Retinal pigment epithelial cell (primary cell): Measurements from ENCODE around the gene KLK5.

Experiments
- DNase-seq: peaks from one replicate; pipeline ENCODE4 v3.0.0-alpha.2; 2010; ENCODE audit warnings: low read depth
- H3K4me3 ChIP-seq: 2 replicates; pipeline ENCODE4 v1.5.1; 2011; ENCODE audit warnings: mild to moderate bottlenecking, low read length, control low read depth, moderate library complexity
- CTCF ChIP-seq: conservative IDR thresholded peaks from 2 replicates; pipeline ENCODE4 v1.5.1; 2011; ENCODE audit warnings: low read depth, low read length, control low read depth, inconsistent platforms

Gene KLK5

GRCh38 chr19:50969413-50969760 is 16.5 kb upstream of the KLK5 start, which contains the start of gene KLK6:
TSS of gene KLK6 (minus strand) at chr19:50969591. CDS start at chr19:50968104, 1,487 bp downstream.
- no peak for DNase-seq
- TF ChIP-seq CTCF = no peak
- H3K4me3 ChIP-seq = no peak within 1 kb of the TSS

- TF ChIP-seq CTCF = no peak
- DNase-seq = no peak
- no peak overlapping the region for H3K4me3 ChIP-seq
Observed at GRCh38 chr19:50968716-50969412, 16.0 kb upstream of the KLK5 start.

DNA sequence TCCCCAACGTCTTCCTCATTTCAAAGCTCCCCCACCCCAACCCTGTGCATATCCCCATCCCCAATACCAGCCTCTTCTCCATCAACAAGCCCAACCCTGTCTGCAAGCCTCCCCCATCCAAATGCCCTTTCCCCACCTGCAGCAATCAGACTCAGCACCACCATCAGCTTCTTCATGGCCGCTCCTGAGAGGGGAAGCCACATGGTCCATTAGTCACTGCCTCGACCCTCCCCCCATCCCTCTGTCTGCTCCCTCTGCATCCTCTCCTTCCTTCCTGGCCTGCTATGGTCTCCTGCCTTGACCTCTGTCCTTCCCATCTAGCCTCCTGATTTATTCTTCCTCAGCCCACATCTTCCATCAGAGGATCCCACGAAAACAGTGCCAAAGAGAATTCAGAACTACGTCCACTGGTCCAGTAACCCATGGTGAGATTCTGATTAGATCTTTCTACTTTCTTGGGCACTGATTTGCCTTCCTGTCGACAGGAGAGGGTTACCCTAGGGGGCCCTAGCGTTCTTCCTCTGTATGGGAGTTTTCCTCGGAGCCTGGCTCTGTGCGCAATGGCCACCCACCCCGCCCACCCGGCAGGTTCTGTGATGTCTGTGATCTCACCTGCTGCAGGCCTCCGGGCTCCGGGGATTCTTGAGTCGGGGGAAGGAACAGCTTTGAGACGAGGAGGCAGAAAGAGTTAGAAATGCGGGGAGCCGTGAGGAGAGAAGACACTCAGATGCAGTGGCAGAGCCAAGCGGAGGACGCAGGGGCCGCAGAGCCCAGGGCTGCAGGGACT is 15.3 kb upstream of the KLK5 start:
- no peak for TF ChIP-seq CTCF
- no peak for DNase-seq
- H3K4me3 ChIP-seq = no peak overlapping the region

- DNase-seq = no peak
- no peak overlapping the region for H3K4me3 ChIP-seq
- no peak for TF ChIP-seq CTCF
Observed at GRCh38 chr19:50964266-50964665, 11.4 kb upstream of the KLK5 start.

DNA sequence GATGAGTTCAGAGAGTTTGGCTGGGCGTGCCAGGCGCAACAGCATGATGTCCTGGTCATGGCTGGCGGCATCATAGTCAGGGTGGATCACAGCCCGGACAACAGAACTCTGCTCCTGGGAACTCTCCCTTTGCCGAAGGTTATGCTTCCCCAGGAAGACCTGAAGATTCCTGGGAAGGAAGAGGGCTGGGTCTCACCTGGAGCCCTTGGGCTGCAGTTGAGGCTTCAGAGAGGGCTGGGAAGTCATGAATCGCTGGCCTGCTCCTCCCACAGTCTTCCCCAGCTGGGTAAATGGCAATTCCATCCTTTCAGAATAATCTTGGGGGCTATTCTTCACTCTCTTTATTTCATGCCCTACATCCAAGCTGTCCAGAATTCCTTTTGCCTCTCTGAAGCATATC is 10.5 kb upstream of the KLK5 start:
- DNase-seq = no peak
- no peak overlapping the region for H3K4me3 ChIP-seq
- no peak for TF ChIP-seq CTCF

DNA sequence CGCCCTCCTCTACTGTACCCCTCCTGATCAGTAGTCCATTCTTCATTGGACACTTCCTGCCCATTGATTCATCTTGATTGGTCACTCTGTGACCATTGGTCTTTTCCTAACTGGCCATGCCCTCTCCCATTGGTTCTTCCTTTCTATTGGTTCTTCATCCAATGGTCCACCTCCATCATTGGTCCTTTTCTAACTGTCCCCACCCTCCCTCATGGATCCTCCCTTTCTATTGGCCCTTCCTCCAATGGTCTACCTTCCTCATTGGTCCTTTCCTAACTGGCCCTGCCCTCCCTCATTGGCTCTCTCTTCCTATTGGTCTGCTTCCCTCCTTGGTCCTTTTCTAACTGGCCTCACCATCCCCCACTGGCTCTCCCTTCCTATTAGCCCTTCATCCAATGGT is 9.4 kb upstream of the KLK5 start:
- H3K4me3 ChIP-seq = no peak overlapping the region
- no peak for TF ChIP-seq CTCF
- no peak for DNase-seq
